HG02973 (cell line): Measurements from ENCODE around the gene ATRIP.
"Not testable (repeated sequence)": the region's sequence is repeated elsewhere in the genome, so short reads cannot be mapped to it uniquely, and the experiment has no call there.

Experiments
- ATAC-seq: cut with Tn5 transposase; IDR thresholded peaks from one replicate; pipeline ENCODE4 v1.9.1; 2021; ENCODE audit warnings: moderate library complexity; ENCODE audit not compliant: unreplicated experiment

ATRIP gene

DNA sequence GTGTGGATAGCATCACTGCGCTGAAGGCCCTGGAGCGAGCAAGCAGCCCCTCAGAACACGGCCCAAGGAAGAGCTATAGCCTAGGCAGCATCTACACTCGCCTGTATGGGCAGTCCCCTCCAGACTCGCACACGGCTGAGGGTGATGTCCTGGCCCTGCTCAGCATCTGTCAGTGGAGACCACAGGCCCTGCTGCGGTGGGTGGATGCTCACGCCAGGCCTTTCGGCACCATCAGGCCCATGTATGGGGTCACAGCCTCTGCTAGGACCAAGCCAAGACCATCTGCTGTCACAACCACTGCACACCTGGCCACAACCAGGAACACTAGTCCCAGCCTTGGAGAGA lies 20.5 kb downstream of the ATRIP start:
- ATAC-seq: no peak

DNA sequence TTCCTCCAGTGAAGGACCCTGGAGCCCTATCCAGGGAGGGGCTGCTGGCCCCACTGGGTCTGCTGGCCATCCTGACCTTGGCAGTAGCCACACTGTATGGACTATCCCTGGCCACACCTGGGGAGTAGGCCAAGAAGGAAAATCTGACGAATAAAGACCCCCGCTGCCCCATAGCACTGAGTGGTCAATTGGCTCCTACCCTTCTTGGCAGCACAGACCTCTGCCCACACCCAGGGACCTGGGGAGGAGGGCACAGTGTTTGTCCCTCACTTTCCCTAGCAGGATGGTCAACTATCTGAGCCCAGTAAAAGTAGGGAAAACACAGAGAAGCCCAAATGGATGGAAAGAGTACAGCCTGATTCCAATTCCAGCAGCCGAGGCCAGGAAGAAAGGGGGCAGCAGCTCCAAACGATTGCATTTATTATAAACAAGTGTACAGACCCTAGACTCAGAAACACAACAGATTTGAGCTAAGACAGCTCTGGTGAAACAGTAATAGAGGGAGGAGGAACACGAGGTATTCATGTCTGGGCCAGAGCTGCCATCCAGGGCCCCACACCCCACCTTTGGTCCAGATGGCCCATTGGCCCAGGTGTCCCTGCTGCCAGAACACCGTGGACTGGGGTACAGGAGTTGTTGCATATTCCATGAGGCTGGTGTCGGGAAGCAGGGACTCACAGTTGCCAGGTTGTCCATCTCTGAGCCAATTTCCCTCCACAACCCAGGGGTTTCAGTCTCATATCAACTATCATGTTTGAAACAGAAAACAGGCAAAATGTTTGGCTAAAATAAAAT lies 21.1 kb downstream of the ATRIP start:
- no peak for ATAC-seq

DNA sequence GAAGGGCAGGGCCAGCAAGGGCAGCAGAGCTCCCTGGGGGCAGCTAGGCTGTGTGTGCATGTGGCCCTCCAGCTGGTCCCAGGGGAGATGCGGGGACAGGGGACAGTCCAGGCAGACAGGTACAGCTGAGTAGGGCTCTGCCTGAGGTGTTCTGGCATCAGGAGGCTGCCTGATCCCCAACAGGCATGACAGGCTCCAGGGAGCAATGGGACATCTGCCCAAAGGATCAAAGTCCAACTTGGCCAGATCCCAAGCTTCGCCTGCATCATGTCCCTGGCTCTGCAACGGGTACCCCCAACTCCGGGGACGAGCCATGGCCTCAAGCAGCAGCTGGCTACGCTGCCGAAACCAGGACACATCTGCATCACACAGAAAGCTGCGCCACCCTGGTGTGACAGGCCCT lies 21.8 kb downstream of the ATRIP start:
- no peak for ATAC-seq

DNA sequence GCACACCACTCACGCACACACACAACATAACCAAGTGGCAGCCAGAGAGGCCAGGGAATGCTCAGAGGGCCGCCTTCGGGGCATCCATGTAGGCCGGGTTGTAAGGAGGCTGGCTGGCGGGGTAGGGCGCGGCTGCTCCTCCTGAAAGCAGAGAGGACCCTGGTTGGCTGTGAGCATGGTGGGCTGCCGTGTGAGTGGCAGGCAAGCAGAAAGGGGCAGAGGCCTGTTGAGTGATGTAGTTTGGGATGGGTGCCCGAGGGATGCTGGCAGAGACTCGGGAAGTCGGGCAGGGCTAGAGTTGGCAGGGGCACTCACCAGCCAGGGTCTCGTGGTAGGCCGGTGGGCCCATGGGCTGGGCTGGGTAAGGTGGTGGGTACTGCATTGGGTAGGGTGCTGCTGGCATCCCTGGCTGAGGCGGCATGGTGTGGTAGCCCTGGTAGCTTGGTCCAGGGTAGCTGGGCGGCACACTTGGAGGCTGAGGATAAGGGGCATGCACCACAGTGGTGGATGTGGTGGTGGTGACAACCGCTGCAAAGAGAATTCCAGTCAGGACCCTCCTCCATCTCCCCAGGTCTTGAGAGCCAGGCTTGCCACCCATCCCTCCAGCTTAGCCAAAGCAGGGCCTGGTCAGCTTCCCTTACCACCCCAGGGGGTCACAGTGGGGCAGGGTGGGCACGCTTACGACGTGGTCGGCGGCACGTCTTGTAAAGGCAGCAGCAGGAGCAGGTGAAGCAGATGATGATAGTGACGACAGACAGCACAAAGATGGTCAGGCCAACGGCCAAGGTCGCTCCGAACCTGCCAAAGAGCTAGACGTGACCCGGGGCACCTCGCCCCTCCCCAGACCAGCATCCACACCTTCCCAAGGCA lies 22.7 kb downstream of the ATRIP start:
- no peak for ATAC-seq

DNA sequence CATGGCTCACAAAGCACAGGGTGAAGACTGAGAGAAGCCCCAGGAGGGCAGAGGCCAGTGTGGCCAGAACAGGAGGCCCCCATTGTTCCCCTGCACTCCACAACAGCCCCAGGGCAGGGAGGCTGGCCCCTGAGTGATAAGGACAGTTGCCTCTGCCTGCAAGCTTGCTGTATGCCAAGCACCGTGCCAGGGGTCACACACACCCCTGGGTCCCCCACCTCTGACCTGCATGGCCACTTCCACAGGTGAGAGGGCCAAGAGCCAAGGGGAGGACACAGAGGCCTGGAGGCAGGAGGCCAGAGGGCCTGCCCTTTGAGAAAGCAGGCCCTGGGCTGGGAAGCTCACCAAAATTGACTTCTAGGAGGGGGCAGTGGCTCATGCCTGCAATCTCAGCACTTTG lies 23.7 kb downstream of the ATRIP start:
- no peak for ATAC-seq

DNA sequence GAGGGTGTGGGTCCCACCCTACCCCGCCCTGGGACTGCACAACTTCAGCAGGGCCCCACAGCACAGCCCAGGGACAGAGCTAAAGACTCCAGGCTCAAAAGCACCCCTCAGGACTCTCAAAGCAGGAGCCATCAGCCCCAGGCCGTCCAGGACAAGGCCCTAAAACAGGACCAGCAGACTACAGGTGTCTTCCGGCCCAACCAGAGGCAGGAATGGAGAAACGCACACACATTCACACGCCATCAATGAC lies 26.1 kb downstream of the ATRIP start:
- no peak for ATAC-seq

DNA sequence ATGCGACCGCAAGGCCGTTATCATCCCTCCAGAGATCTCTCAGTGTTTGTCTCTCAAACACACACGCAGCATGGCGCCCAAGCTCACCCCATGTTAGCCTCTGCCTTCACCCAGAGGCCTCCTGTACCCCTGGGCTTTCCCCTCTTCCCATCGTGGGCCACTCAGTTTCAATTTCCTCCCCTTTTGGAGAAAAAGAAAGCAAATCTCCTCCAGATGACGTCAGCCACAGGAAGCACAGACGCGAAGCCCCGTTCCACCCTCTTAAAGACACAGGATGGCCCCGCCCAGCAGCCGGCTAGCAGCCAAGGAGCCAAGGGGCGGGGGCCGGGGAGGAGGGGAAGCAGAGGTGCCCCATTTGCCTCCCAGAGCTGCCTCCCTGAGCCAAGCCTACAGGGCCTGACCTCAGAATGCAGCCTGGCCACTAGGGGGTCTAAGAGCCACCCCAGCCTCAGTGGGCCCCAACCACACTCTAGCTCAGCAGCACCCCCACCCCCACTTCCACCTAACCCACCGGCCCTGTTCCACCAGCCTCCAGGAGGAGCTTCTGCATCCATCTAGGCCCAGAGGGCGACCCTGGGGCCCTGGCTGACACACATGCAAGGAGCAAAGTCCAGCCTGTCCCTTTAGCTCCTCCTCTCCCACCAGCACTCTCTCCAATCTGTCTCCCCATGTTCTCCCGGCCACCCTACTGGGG lies 26.5 kb downstream of the ATRIP start:
- ATAC-seq: peak; percentile 73

DNA sequence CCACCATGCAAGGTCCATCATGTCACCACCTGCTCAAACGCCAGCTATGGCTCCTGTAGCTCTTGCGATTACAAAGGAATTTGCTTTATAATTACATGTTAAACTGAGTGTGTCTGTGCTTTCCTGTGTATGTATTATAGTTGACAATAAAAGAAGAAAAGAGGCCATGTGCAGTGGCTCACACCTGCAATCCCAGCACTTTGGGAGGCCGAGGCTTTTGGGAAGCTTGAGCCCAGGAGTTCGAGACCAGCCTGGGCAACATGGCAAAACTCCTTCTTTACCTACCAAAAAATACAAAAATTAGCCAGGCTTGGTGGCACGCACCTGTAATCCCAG lies 27.0 kb downstream of the ATRIP start:
- ATAC-seq: no peak

DNA sequence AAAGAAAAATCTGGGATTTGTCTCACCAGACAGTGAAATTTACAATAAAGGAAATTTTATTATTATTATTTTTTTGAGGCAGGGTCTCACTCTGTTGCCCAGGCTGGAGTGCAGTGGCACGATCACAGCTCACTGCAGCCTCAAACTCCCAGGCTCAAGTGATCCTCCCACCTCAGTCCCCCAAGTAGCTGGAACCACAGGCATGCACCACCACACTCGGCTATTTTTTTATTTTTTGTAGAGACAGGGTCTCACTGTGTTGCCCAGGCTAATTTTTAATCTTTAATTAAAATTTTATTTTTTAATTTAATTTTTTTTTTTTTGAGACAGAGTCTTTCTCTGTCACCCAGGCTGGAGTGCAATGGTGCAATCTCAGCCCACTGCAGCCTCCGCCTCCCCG lies 27.5 kb downstream of the ATRIP start:
- not testable (repeated sequence) for ATAC-seq

DNA sequence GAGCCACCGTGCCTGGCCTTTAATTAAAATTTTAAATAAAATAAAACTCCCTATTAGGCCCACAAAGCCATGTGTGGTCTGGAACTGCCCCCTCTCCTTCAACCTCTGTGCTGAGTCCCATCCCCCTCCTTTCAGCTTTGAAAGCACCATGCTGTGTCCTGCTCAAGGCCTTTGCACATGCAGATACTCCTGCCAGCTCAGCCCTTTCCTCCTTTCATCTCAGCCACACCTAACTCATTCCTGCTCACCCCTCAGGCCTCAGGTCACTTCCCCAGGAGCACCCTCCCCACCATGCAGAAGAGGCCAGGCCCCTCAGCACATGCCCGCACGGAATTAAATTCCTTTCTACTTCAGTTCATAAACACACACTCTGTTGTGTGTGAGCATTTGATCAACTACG lies 28.1 kb downstream of the ATRIP start:
- ATAC-seq: no peak

DNA sequence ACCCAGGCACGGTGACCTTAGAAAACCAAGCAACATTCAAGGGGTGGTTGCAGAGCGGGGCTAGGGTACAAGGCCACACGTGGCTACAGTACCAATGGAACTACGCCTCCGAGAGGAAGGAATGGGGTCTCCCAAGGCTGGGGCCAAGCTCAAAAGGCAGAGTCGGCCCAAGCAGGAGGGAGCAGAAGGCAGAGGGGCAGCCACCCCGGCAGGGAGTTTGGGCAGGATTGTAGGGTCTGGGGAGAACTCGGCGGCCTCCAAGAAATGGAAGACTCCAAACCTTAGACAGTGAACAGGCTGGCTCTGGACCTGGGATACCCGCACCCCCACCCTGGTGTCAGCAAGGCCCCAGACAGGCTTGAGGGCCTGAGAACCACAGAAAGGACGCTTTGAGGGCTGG lies 28.7 kb downstream of the ATRIP start:
- no peak for ATAC-seq

DNA sequence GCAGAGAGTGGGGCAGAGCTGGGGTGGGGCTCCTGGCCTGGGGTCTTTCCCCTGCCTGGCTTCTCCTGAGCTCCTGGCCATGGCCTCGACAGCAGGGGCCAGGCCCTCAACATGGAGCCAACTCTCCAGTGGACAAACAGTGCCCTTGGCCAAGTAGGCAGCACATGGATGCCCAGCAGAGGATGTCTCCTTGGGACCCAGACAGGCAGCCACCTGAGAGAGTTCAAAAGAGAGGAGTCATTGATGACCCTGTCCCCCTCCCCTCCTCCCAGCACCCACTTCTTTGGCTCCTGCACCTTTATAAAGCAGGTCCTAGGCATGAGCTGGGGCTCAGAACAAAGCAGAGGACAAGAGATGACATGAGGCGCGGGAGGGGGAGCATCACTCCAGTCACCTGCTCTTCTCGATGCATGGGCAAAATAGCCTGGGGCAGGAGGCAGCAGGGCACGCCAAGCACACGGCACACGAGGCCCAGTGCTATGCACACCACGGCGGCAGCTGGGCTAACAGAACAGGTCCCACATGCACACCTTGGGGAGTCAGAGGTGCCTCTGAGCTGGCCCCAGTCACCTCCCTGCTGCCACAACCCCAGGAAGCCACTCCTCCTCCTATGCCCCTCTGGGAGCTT lies 30.0 kb downstream of the ATRIP start:
- ATAC-seq: no peak

DNA sequence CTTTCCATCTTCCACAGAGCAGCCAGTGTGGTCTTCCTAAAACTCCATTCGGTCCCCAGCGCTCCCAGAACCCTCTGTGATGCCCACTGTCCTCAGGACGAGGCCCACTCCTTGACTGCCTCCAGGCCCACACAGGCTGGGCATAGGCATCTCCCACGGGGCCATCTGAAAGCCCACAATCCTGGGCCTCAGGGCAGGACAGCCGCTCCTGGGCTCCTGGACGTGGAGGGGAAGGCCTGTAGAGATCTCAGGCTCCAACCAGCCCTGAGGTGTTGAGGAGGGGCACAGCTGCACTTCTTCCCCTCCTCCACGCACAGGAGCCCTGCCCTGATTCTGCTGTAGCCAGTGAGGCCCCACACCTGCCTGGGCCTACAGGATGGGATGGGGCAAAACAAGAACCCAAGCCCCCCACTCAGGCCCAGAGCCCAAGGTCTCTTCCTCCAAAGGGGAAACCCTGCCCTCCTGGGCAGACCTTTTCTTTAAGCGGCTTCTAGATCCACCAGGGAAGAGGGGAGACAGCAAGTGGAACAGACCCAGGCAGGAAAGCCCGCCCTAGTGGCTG lies 31.5 kb downstream of the ATRIP start:
- ATAC-seq: no peak

DNA sequence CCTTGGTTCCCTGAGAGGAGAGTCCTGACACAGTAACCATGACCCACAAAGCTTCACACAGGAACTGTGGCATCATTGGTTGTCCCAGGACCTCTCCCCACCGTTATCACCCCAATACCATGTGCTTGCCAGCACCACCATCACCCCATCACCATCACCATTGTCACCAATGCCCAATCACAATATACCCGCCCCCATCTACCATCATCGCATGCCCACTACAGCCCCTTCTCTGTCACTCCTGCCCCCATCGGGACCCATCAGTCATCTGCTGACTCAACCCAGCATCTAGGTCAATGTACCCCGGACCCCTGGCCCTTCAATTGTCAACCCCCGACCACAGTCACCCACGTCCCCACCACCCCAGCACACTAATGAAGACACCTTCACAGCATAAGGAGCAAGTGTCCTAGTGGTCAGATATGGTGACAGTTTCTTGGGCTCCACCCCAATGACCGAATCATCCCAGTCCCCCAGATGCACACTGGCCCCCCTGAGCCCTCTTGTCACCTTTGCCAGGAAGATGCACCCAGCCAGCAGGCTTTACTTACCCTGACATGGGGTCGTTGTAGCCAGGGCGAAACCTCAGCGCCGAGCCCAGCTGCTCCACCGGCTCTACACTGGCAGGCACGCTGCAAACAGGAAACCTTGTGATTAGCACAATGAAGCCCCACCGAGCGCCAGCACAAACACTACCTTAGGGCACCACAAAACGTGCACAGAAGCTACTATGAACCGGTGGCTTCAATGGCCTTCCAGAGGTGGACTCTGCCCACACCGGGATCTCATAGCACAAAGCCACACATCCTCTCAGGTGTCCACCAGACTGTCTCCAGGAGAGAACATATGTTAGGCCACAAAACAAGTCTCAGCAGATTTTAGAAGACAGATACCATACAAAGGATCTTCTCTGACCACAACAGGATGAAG lies 32.4 kb downstream of the ATRIP start:
- ATAC-seq: no peak

DNA sequence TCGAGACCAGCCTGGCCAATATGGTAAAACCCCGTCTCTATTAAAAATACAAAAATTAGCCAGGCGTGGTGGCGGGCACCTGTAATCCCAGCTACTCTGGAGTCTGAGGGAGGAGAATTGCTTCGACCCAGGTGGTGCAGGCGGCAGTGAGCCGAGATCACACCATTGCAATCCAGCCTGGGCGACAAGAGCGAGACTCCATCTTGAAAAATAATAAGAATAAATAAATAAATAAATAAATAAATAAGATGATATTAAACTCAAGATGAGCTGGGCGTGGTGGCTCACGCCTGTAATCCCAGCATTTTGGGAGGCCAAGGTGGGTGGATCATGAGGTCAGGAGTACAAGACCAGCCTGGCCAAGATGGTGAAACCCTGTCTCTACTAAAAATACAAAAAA lies 34.4 kb downstream of the ATRIP start:
- ATAC-seq: not testable (repeated sequence)

DNA sequence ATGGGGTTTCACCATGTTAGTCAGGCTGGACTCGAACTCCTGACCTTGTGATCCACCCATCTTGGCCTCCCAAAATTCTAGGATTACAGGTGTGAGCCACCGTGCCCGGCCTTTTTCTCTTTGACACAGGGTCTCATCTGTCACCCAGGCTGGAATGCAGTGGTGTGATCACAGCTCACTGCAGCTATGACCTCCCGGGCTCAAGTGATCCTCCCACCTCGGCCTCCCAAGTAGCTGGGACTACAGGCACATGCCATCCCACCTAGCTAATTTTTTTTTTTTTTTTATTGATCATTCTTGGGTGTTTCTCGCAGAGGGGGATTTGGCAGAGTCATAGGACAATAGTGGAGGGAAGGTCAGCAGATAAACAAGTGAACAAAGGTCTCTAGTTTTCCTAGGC lies 36.3 kb downstream of the ATRIP start:
- ATAC-seq: not testable (repeated sequence)

DNA sequence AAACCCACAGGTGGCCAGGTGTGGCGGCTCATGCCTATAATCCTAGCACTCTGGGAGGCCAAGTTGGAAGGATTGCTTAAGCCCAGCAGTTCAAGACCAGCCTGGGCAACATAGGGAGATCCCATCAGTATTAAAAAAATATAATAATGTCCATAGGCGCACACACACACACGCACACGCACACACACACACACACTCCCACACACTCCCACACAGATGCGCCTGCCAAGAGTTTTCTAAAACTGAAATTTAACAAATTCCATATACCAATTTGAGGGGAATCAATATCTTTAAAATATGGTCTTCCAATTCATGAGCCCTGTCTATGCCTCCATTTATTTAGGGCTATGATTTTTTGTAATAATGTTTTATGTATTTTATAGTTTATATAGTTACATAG lies 40.4 kb downstream of the ATRIP start:
- ATAC-seq: no peak

DNA sequence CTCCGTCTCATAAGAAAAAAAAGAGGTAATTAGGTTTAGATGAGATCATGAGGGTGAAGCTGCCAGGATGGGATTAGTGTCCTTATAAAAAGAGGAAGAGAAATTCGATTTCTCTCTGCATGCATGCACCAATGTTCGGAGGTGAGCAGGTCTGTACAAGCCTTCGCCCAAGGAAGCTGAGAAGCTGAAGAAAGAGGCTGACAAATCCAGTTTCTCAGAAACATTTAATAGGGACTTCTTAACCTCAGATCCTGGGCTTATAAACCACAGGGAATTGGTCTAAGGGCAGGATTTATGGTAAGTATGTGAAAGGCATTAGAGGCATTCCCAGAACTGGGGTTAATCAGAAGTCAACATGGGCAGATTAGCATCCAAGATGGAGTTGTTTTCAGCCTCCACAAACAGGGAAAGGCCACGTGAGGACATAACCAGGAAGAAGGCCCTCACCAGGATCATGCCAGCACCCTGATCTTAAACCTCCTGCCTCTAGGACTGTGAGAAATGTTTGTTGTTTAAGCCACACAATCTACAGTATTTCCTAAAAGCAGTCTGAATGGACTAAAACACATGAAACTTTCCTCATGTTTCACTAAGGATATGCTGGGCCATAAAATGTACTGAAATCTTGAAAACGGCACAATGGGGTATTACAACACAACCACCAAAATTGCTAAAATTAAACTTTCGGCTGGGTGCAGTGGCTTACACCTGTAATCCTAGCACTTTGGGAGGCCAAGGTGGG lies 46.1 kb downstream of the ATRIP start:
- ATAC-seq: no peak

DNA sequence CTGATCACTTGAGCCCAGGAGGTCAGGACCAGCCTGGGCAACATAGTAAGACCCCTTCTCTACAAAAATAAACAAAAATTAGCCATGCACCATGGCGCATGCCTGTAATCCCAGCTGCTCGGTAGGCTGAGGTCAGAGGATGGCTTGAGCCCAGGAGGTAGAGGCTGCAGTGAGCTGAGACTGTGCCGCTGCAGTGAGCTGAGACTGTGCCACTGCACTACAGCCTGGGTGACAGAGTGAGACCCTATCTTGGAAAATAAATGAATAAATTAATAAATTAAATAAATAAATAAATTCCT lies 46.6 kb downstream of the ATRIP start:
- ATAC-seq: no peak

DNA sequence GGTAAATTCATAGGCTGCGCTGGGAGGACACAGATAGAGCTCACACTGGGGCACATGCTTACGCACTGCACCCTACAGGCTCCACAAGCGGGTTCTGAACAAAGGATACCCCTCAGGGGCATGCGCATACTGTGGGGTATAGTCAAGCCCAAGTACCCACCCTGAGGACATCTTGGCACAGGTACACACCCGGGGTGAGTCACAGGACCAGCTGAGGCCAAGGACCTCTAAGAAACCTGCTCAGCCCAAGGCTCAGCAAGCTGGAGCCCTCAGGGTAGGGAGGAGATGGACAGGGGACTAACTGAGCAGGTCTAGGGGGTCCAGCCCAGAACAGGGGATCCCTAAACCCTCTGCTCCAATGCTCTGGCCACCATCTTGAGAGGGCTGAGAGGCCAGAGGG lies 54.1 kb downstream of the ATRIP start:
- ATAC-seq: no peak
